Stomach (tissue), 4 donors: Measurements from ENCODE around the gene KISS1R.

Experiments
- CTCF ChIP-seq, 7 experiments: fragments of 450-650 bp in 4 of 7; fragments of 200-600 bp in 3 of 7; sonication (generic) in 3 of 7; IDR thresholded peaks; one replicate each; pipeline ENCODE4 v1.5.1; 2016 to 2019; ENCODE audit warnings: antibody characterized with exemption in 7 of 7, control low read depth in 2 of 7, mild to moderate bottlenecking in 1 of 7
- EP300 ChIP-seq: sonication (generic); formaldehyde crosslinking; IDR thresholded peaks from one replicate; pipeline ENCODE4 v1.6.1; 2017; ENCODE audit warnings: antibody characterized with exemption
- POLR2A ChIP-seq, 4 donors: fragments of 450-650 bp; IDR thresholded peaks; one replicate each; pipeline ENCODE4 v1.6.1; 2016; ENCODE audit warnings: antibody characterized with exemption in 4 of 4, control low read depth in 2 of 4, mild to moderate bottlenecking in 1 of 4, moderate library complexity in 1 of 4
- POLR2AphosphoS5 ChIP-seq, 3 donors: sonication (generic); formaldehyde crosslinking; IDR thresholded peaks; one replicate each; pipeline ENCODE4 v1.6.1; 2016; ENCODE audit warnings: antibody characterized with exemption in 3 of 3

GRCh38 chr19:963486-963951 lies 46.4 kb downstream of the KISS1R start:
- TF ChIP-seq CTCF (IDR thresholded peaks at IDR 0.05): no peak
- no peak for TF ChIP-seq POLR2A (IDR thresholded peaks at IDR 0.05)
- TF ChIP-seq POLR2AphosphoS5 (IDR thresholded peaks at IDR 0.05): no peak
- TF ChIP-seq EP300: no peak
